GM12878 (cell line): ENCODE data around the gene MOV10L1. TPM values are rescaled to one million over a fixed set of nuclear protein-coding genes. Genes with fewer than 3 reads are reported as not detected.

Experiments
- ATAC-seq: fragments of 200-7000 bp; cut with Tn5 transposase; 3 replicates; pipeline ENCODE4 v1.9.1; 2020; ENCODE audit warnings: mild to moderate bottlenecking, moderate library complexity
- BruUV-seq: library from RNA; stranded (reverse); fragments of 400-500 nt; replicated peaks from 2 replicates; lab custom pipeline; 2021; lab: Mats Ljungman, UMichigan
- CTCF ChIA-PET: fragments of 300-600 bp; sonication (Branson Sonifier 250); formaldehyde crosslinking; extraction: SDS; loops from one replicate; lab custom pipeline; 2021; ENCODE audit warnings: inconsistent platforms; lab: Yijun Ruan, JAX
- POLR2A ChIA-PET: fragments of 350-600 bp; formaldehyde crosslinking; extraction: SDS; loops from one replicate; lab custom pipeline; 2021; ENCODE audit warnings: inconsistent platforms; lab: Charles Lee
- RAD21 ChIA-PET: fragments of 300-600 bp; sonication (Branson Sonifier 250); formaldehyde crosslinking; loops from one replicate; lab custom pipeline; 2023; ENCODE audit warnings: antibody characterized with exemption; ENCODE audit not compliant: unreplicated experiment; lab: Charles Lee
- SMC1A ChIA-PET: fragments of 300-600 bp; sonication (Branson Sonifier 250); formaldehyde crosslinking; loops from one replicate; lab custom pipeline; 2023; ENCODE audit not compliant: unreplicated experiment, uncharacterized antibody; lab: Charles Lee
- DNase-seq: peaks from one replicate; pipeline ENCODE4 v3.0.0-alpha.2; 2011; ENCODE audit warnings: low read depth, low spot score
- FAIRE-seq: peaks from 3 replicates; lab custom pipeline; 2011; peaks lifted over from hg19 to GRCh38; lab: Jason Lieb, UNC
- H2AFZ ChIP-seq: 2 replicates; pipeline ENCODE4 v1.6.0; 2011; ENCODE audit warnings: low read depth, low read length, control low read depth; ENCODE audit not compliant: control insufficient read depth
- H3K27ac ChIP-seq: 2 replicates; pipeline ENCODE4 v1.5.1; 2011; ENCODE audit warnings: control low read depth; ENCODE audit not compliant: control insufficient read depth, insufficient read depth
- H3K27me3 ChIP-seq, 2 experiments: replicated peaks in 1 of 2; 2 replicates each; pipeline versions ENCODE4 v1.6.0 to v1.6.1; 2011; ENCODE audit warnings: low read length in 1 of 2; ENCODE audit not compliant: control insufficient read depth in 2 of 2, insufficient read depth in 2 of 2
- H3K36me3 ChIP-seq, 2 experiments: 2 replicates each; pipeline ENCODE4 v1.5.1; 2011; ENCODE audit warnings: low read length in 1 of 2; ENCODE audit not compliant: control insufficient read depth in 2 of 2, insufficient read depth in 2 of 2
- H3K4me1 ChIP-seq: 2 replicates; pipeline ENCODE4 v1.6.1; 2011; ENCODE audit warnings: mild to moderate bottlenecking, low read length, moderate library complexity, mixed read lengths; ENCODE audit not compliant: control insufficient read depth, insufficient read depth
- H3K4me2 ChIP-seq: 2 replicates; pipeline ENCODE4 v1.6.0; 2011; ENCODE audit warnings: control low read depth; ENCODE audit not compliant: control insufficient read depth, insufficient read depth
- H3K4me3 ChIP-seq: fragments of 200-600 bp; sonication (generic); 2 replicates; pipeline ENCODE4 v1.5.1; 2016
- H3K79me2 ChIP-seq: 2 replicates; pipeline ENCODE4 v1.6.0; 2011; ENCODE audit warnings: low read length; ENCODE audit not compliant: control insufficient read depth, insufficient read depth
- H3K9ac ChIP-seq: 2 replicates; pipeline ENCODE4 v1.8.0; 2011; ENCODE audit warnings: low read length, control low read depth, mixed read lengths; ENCODE audit not compliant: control insufficient read depth, insufficient read depth
- H3K9me3 ChIP-seq: replicated peaks from 3 replicates; pipeline ENCODE4 v1.5.1; 2011; ENCODE audit warnings: mild to moderate bottlenecking, low read length; ENCODE audit not compliant: control insufficient read depth, insufficient read depth
- H4K20me1 ChIP-seq: 2 replicates; pipeline ENCODE4 v1.6.0; 2011; ENCODE audit not compliant: control insufficient read depth, insufficient read depth
- EED ChIP-seq: sonication (generic); IDR thresholded peaks from 2 replicates; pipeline ENCODE4 v1.6.1; 2016; ENCODE audit warnings: antibody characterized with exemption, low read depth
- EZH2 ChIP-seq: IDR thresholded peaks from 2 replicates; pipeline ENCODE4 v1.6.1; 2012; ENCODE audit warnings: low read depth, mild to moderate bottlenecking, control low read depth, inconsistent platforms, low read length, borderline replicate concordance; ENCODE audit not compliant: control insufficient read depth
- MTA2 ChIP-seq: fragments of 450-650 bp; IDR thresholded peaks from 2 replicates; pipeline ENCODE4 v1.6.1; 2016; ENCODE audit warnings: low read depth, mild to moderate bottlenecking, moderate library complexity
- TARDBP ChIP-seq: IDR thresholded peaks from 2 replicates; pipeline ENCODE4 v1.6.1; 2016; ENCODE audit warnings: borderline replicate concordance
- WGBS: methylation state at CpG from one replicate; pipeline ENCODE4 v1.1.6; 2016; ENCODE audit warnings: low lambda C conversion rate; ENCODE audit not compliant: insufficient replicate concordance, insufficient coverage; ENCODE audit errors: missing lambda C conversion rate; 5-methylcytosine and 5-hydroxymethylcytosine counted together
- in situ Hi-C: fragments of 300-500 bp; cut with MboI; formaldehyde crosslinking; loops from 9 replicates; pipeline ENCODE4 v1.14.3; 2018; ENCODE audit warnings: mixed read lengths
- intact Hi-C: fragments of 100-400 bp; cut with micrococcal nuclease; formaldehyde crosslinking; loops from one replicate; pipeline ENCODE4 v1.14.2; 2022; ENCODE audit not compliant: unreplicated experiment
- polyA plus RNA-seq, 11 experiments: library from polyadenylated mRNA; depleted of rRNA in 4 of 11; unstranded in 6 of 11; stranded (reverse) in 5 of 11; fragments of >200 nt; fragmentation: Nextera tagmentation in 4 of 11; fragmentation: Illumina TruSeq in 1 of 11; extraction: Ambion mirVana in 4 of 11; extraction: Trizol in 1 of 11; gene quantifications; 1 replicate in 1 of 11; 2 replicates in 10 of 11; pipeline versions ENCODE4 v1.2.1 to v1.2.3, GENCODE V29; 2011 to 2016; ENCODE audit warnings: inconsistent platforms in 2 of 11, missing spikeins in 2 of 11, low read depth in 1 of 11
- total RNA-seq, 4 experiments: library from RNA; depleted of rRNA in 3 of 4; stranded (reverse); fragments of >200 nt in 3 of 4; fragmentation: Illumina TruSeq in 1 of 4; extraction: Trizol in 1 of 4; gene quantifications; 2 replicates each; pipeline versions ENCODE4 v1.2.1 to v1.2.3, GENCODE V29; 2013 to 2021
- TF ChIP-seq, protein P1 (sequence below): IDR thresholded peaks from 2 replicates; pipeline ENCODE4 v1.6.1; 2012; ENCODE audit warnings: low read length, inconsistent platforms
- TF ChIP-seq, protein P2 (sequence below): IDR thresholded peaks from 2 replicates; pipeline ENCODE4 v1.6.1; 2011; ENCODE audit warnings: borderline replicate concordance, low read depth, mild to moderate bottlenecking, moderate library complexity, low read length; ENCODE audit not compliant: insufficient read depth, poor library complexity, severe bottlenecking
- TF ChIP-seq, protein P3 (sequence below): fragments of 450-650 bp; formaldehyde crosslinking; IDR thresholded peaks from 2 replicates; pipeline ENCODE4 v1.5.0; 2022; ENCODE audit warnings: mild to moderate bottlenecking, missing genetic modification characterization

Gene MOV10L1
- total and polyA plus RNA-seq, 10 of the 15 experiments (the other 5 are each of a cell fraction or from before 2014, with no cell fraction given), result 0.22 TPM; not detected in 9

DNA sequence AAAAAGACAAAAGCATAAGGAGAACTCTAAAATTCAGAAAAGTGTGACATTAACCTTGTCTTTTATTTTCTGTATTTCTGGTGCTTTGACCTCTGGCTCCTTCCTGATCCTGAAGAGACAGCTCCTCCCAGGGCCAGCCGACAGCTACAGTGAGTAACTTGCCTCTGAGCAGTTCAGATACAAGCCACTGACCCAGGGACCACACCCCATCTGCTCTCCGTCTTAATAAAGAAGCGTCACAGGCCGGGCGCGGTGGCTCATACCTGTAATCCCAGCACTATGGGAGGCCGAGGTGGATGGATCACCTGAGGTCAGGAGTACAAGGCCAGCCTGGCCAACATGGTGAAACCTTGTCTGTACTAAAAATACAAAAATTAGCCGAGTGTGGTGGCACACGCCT lies 11.0 kb upstream of the MOV10L1 start:
- CTCF ChIA-PET, result no interaction called here

More for the DNA sequence above, 11.0 kb upstream of the MOV10L1 start:
- Histone ChIP-seq H3K27ac (no peak overlapping the region), H3K79me2 (no peaks in the 10 kb centered on the region), H3K4me2 (no peak overlapping the region), H3K9ac (no peak overlapping the region), H4K20me1 (no peaks in the 10 kb centered on the region), H3K9me3 (no peaks in the 10 kb centered on the region), H3K4me3 (no peak overlapping the region), H2AFZ (no peak overlapping the region), H3K4me1 (no peaks in the 10 kb centered on the region), H3K27me3 (no peaks in the 10 kb centered on the region; a peak in 1 of 4 replicates), H3K36me3 (no peaks in the 10 kb centered on the region)
- no peak for ATAC-seq
- SMC1A ChIA-PET, result no interaction called here
- 58% methylated on average over 9 of the region's 9 CpGs for WGBS
- in situ Hi-C loops, result loop anchor here (5.0 kb wide), 1 partner anchor 49 kb away; no protein-coding TSS in a partner anchor
- intact Hi-C loops, result no loop called here
- BruUV-seq, result no TSS peak
- TF ChIP-seq TARDBP, result no peak
- TF ChIP-seq, protein P1, sequence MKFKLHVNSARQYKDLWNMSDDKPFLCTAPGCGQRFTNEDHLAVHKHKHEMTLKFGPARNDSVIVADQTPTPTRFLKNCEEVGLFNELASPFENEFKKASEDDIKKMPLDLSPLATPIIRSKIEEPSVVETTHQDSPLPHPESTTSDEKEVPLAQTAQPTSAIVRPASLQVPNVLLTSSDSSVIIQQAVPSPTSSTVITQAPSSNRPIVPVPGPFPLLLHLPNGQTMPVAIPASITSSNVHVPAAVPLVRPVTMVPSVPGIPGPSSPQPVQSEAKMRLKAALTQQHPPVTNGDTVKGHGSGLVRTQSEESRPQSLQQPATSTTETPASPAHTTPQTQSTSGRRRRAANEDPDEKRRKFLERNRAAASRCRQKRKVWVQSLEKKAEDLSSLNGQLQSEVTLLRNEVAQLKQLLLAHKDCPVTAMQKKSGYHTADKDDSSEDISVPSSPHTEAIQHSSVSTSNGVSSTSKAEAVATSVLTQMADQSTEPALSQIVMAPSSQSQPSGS, result no peak
- TF ChIP-seq, protein P2, sequence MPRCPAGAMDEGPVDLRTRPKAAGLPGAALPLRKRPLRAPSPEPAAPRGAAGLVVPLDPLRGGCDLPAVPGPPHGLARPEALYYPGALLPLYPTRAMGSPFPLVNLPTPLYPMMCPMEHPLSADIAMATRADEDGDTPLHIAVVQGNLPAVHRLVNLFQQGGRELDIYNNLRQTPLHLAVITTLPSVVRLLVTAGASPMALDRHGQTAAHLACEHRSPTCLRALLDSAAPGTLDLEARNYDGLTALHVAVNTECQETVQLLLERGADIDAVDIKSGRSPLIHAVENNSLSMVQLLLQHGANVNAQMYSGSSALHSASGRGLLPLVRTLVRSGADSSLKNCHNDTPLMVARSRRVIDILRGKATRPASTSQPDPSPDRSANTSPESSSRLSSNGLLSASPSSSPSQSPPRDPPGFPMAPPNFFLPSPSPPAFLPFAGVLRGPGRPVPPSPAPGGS, result no peak
- no peak for TF ChIP-seq MTA2
- TF ChIP-seq, protein P3, sequence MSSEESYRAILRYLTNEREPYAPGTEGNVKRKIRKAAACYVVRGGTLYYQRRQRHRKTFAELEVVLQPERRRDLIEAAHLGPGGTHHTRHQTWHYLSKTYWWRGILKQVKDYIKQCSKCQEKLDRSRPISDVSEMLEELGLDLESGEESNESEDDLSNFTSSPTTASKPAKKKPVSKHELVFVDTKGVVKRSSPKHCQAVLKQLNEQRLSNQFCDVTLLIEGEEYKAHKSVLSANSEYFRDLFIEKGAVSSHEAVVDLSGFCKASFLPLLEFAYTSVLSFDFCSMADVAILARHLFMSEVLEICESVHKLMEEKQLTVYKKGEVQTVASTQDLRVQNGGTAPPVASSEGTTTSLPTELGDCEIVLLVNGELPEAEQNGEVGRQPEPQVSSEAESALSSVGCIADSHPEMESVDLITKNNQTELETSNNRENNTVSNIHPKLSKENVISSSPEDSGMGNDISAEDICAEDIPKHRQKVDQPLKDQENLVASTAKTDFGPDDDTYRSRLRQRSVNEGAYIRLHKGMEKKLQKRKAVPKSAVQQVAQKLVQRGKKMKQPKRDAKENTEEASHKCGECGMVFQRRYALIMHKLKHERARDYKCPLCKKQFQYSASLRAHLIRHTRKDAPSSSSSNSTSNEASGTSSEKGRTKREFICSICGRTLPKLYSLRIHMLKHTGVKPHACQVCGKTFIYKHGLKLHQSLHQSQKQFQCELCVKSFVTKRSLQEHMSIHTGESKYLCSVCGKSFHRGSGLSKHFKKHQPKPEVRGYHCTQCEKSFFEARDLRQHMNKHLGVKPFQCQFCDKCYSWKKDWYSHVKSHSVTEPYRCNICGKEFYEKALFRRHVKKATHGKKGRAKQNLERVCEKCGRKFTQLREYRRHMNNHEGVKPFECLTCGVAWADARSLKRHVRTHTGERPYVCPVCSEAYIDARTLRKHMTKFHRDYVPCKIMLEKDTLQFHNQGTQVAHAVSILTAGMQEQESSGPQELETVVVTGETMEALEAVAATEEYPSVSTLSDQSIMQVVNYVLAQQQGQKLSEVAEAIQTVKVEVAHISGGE (CRISPR knock-in tag), result no peak
- no peak for TF ChIP-seq EZH2
- TF ChIP-seq EED, result no peak
- RAD21 ChIA-PET, result no interaction called here
- POLR2A ChIA-PET, result interaction anchor here (0.7 kb wide), 1 partner anchor 187 kb away, joined by 6 read pairs; no protein-coding TSS in a partner anchor
- FAIRE-seq, result no peak
- DNase-seq, result no peak
